ENCODE data around the gene TBCD.

Gene TBCD

DNA sequence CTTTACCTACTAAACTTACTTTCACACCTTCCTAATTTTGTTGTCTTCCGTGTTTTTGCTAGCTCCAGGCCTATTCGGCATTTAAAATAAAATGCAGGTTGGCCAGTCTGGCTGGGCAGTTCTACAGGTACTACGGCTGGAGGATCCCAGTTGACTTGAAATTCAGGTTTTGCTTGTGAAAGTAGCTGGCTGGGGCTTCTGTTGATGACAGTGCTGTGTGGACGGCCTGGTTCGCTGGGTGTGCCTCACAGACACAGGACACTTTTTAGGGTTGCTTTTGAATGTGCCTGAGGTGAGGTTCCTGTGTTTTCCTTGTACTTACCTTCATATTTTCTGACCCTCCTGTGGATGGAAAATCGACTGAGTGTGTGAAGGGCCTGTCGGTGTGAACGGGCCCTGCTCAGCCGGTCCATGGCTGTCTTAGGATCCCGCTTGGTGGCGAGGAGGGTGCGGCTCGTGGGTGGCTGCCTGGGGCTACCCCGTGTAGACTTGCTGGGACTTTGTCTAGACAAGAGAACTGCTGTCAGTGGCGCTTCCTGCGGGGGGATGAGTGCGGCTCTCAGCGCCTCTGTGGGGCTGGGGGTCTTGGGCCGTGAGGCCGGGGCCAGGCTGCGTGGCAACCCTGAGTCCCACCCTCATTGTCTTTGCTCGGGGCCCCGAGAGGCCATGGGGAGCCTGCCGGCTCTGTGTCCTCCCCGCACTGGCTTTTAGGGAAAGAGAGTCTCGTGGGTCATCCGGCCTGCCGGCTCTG lies 106.7 kb downstream of the TBCD start:
- no peak for DNase-seq (ENCODE audit: low spot score)

- DNase-seq (ENCODE audit: low spot score) = peak; percentile 67
Observed at GRCh38 chr17:82859431-82860403, 107.9 kb downstream of the TBCD start.

GRCh38 chr17:82860606-82861392 lies 108.9 kb downstream of the TBCD start:
- DNase-seq (ENCODE audit: low spot score) = no peak

DNA sequence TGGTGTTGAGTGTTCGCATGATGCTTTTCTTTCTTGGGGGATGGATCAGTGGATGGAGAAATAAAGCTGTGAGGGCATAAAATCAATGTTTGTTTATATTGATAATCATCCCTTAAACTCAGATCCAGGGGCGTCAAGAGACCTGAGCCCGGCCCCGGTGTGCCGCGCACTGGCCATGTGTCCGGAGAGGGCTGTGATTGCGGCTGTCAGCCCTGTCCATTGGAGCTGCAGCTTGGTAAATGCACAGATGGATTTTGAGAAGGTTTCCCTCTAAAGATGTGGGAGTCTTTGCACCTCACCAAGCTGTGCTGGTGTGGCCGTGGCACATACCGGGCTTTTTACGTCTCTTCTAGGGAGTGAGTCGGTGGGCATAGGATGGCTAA lies 109.5 kb downstream of the TBCD start:
- DNase-seq (ENCODE audit: low spot score) = no peak

- DNase-seq (ENCODE audit: low spot score) = no peak
Observed at GRCh38 chr17:82862191-82862590, 110.3 kb downstream of the TBCD start.

GRCh38 chr17:82862737-82863382 lies 111.0 kb downstream of the TBCD start:
- no peak for DNase-seq (ENCODE audit: low spot score)

GRCh38 chr17:82863383-82863940 lies 111.6 kb downstream of the TBCD start:
- no peak for DNase-seq (ENCODE audit: low spot score)

DNA sequence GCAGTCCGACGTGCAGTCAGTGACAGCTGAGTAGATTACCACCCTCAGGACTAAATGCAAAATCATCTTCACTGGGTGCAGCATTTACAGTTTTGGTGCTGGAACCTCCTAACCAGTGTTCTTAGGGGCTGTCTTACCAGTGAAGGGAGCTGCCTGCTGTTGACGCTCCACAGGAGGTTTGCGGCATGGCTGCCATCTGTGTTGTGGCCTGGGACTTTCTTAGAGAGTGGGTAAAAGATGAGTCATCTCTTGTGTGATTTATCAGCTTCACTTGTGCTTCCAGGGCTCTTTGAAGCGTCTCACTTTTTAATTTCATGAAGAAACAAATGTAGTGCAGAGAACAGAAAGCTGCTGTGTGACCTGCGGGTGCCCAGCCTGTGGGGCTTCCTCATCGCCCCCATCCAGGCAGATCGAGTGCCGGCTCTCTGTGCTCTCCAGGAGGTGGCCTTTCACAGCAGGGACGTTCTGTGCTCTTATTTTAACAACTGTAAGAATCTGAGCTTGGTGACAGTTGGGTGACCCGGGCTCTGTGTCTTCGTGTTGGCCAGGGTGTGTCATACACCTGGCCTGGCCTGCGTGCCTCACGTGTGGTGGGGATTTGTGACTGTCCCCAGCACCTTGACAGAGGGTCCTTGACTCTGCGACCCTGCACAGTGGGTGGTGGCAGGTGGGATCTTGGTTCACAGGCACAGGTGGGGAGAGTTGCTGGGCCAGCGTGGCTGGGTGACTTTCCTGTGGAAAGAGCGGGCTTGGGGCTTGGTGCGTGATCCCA lies 112.3 kb downstream of the TBCD start:
- DNase-seq (ENCODE audit: low spot score) = peak; percentile 90

GRCh38 chr17:82864713-82865248 lies 112.9 kb downstream of the TBCD start:
- DNase-seq (ENCODE audit: low spot score) = no peak

- DNase-seq (ENCODE audit: low spot score) = no peak
Observed at GRCh38 chr17:82865274-82865673, 113.4 kb downstream of the TBCD start.

- no peak for DNase-seq (ENCODE audit: low spot score)
Observed at GRCh38 chr17:82865774-82866395, 114.0 kb downstream of the TBCD start.

GRCh38 chr17:82866590-82867191 lies 114.8 kb downstream of the TBCD start:
- DNase-seq (ENCODE audit: low spot score) = peak; percentile 92

DNA sequence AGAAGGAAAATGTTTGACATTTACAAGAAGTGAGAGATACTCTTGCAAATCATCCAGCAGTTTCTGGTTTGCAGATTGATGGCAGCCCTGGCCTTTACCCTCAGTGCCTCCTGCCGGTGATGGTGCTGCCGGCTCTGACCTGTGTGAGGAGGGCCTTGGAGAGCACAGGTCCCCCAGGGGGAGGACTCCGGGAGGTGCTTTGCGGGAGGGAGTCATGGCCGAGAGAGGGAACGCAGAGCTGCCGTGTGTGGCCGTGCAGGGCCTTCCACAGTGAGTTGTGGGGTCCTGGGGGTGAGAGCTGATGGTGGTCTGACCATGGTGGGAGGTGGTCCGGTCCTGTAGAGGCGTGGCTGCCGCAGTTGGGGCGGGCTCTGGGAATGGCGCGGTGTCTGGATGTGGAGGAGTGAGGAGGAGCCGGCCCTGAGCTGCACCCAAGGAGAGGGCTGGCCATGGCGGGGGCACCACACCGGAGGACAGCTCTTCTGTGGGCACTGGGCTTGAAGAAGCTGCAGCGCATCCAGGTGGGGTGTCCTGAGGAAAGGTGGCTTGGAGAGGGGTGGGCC lies 116.0 kb downstream of the TBCD start:
- DNase-seq (ENCODE audit: low spot score) = no peak

- DNase-seq (ENCODE audit: low spot score) = no peak
Observed at GRCh38 chr17:82868715-82869131, 116.9 kb downstream of the TBCD start.

- no peak for DNase-seq (ENCODE audit: low spot score)
Observed at GRCh38 chr17:82869536-82869935, 117.7 kb downstream of the TBCD start.

DNA sequence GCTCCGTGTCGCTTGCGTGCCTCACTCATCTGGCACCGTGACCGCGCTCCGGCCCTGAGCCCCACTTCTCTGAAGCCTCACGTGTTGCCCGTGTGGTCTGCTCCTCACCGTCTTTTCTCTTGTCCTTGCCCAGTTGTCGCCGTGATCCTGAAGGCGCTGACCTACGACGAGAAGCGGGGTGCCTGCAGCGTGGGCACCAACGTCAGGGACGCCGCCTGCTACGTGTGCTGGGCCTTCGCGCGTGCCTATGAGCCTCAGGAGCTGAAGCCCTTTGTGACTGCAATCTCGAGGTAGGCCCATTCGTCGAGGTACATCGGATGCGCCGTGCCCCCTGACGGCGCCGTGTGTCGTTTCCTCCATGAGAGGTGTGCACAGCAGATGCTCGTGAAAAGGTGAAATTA lies 118.2 kb downstream of the TBCD start:
- DNase-seq (ENCODE audit: low spot score) = no peak

DNA sequence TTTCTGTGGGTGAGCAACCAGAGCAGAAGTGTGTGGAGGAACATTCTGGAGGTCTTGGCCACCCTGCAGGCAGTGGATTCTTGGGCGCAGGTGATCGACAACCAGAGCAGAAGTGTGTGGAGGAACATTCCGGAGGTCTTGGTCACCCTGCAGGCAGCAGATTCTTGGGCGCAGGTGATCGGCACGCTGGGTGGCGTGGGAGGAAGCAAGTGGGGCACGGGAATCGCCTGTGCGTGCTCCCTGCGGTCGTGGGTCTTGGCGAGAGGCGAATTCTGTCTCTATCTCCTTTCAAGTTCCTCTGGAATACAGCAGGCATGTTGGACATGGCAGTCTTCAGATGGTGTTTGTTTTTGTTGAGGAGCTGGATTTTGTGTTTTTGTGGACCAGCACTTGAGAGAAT lies 118.7 kb downstream of the TBCD start:
- DNase-seq (ENCODE audit: low spot score) = no peak

DNA sequence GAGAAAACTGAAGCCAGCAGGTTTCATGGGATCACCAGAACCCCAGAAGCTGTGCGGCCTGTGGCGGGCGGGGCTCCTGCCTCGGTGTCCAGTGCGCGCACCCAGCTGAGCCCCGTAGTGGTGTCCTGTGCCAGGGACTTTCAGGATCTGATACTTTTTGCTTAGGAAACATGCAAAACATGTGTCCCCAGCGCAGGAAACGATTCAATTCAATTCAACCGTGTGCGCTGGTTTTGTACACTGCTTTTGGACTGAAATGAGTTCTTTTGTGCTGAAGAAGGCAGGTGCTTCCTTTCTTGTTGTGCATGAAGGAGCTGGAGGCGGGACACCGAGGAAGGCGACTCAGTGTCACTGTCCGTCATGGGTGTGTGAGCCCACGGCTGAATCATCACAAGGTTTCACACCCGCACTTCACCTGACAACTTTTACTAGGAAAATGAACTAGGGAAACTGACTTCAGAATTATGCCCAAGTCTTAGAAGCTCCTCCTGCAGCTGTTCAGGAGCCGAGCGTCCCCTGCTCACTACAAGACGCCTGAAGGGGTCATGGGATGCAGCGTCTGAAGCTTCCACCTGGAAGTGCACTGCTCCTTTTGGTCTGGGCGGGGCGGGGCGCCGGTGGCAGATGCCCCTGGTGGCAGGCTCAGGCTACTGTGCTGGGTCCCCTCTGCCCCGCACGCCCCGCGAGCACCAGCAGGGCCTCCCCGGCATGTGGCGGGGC lies 119.4 kb downstream of the TBCD start:
- no peak for DNase-seq (ENCODE audit: low spot score)

All from AG20443 (cell line).